SK-N-SH treated with all-trans-retinoic acid at 6 μM for 48 hours (cell line): Measurements from ENCODE around the gene MAP7D2.

Source experiments
- ARNTL ChIP-seq: fragments of 450-650 bp; formaldehyde crosslinking; IDR thresholded peaks from 2 replicates; pipeline ENCODE4 v1.5.0; 2020; ENCODE audit warnings: low read depth, mild to moderate bottlenecking, moderate library complexity, borderline replicate concordance
- OSR1 ChIP-seq: fragments of 250-450 bp; sonication (Bioruptor Pico); IDR thresholded peaks from 2 replicates; pipeline ENCODE4 v1.8.0; 2022; ENCODE audit warnings: moderate library complexity, mild to moderate bottlenecking, inconsistent platforms
- RARB ChIP-seq: fragments of 250-450 bp; sonication (Bioruptor Pico); IDR thresholded peaks from 2 replicates; pipeline ENCODE4 v1.8.0; 2021; ENCODE audit warnings: mild to moderate bottlenecking, moderate library complexity
- TCF4 ChIP-seq: fragments of 250-450 bp; sonication (Bioruptor Pico); IDR thresholded peaks from 2 replicates; pipeline ENCODE4 v1.8.0; 2021; ENCODE audit warnings: mild to moderate bottlenecking, moderate library complexity, borderline replicate concordance
- ZC3H10 ChIP-seq: fragments of 250-450 bp; sonication (Bioruptor Pico); IDR thresholded peaks from 2 replicates; pipeline ENCODE4 v1.5.1; 2021; ENCODE audit warnings: mild to moderate bottlenecking, moderate library complexity
- ZFP3 ChIP-seq: fragments of 250-450 bp; sonication (Bioruptor Pico); IDR thresholded peaks from 2 replicates; pipeline ENCODE4 v1.5.0; 2020; ENCODE audit warnings: mild to moderate bottlenecking, moderate library complexity
- ZFP30 ChIP-seq: fragments of 450-650 bp; formaldehyde crosslinking; IDR thresholded peaks from 2 replicates; pipeline ENCODE4 v1.5.0; 2022; ENCODE audit warnings: mild to moderate bottlenecking, moderate library complexity
- TF ChIP-seq, protein P1 (sequence below): fragments of 250-450 bp; sonication (Bioruptor Pico); IDR thresholded peaks from 2 replicates; pipeline ENCODE4 v1.8.0; 2020; ENCODE audit warnings: mild to moderate bottlenecking, moderate library complexity, borderline replicate concordance
- TF ChIP-seq, protein P2 (sequence below): fragments of 250-450 bp; sonication (Bioruptor Pico); IDR thresholded peaks from 2 replicates; pipeline ENCODE4 v1.5.0; 2020; ENCODE audit warnings: mild to moderate bottlenecking, moderate library complexity

DNA sequence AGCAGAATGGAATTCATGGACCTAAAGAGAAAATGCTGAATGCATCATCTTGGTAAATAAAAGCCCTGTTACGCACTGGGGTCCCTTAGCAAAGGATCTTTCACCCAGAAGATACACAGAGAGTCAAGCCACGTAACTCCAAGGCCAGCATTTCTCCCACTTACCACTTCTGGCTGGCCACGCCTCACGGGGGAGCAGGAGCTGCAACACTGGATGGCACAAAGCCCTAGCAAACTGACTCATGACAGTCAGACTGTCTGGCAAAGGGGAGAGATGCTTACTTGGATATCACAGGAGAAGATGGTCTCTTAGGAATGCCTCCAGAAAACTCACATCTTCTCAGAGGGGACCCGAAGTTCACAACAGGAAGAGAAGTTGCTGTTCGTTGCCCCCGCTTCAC, 74.5 kb downstream of the MAP7D2 start:
- TF ChIP-seq ZC3H10 (CRISPR knock-in tag), result no peak
- TF ChIP-seq, protein P1, sequence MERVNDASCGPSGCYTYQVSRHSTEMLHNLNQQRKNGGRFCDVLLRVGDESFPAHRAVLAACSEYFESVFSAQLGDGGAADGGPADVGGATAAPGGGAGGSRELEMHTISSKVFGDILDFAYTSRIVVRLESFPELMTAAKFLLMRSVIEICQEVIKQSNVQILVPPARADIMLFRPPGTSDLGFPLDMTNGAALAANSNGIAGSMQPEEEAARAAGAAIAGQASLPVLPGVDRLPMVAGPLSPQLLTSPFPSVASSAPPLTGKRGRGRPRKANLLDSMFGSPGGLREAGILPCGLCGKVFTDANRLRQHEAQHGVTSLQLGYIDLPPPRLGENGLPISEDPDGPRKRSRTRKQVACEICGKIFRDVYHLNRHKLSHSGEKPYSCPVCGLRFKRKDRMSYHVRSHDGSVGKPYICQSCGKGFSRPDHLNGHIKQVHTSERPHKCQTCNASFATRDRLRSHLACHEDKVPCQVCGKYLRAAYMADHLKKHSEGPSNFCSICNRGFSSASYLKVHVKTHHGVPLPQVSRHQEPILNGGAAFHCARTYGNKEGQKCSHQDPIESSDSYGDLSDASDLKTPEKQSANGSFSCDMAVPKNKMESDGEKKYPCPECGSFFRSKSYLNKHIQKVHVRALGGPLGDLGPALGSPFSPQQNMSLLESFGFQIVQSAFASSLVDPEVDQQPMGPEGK (CRISPR knock-in tag), result no peak
- no peak for TF ChIP-seq ARNTL (CRISPR knock-in tag)
- no peak for TF ChIP-seq ZFP30 (CRISPR knock-in tag)
- TF ChIP-seq ZFP3 (CRISPR knock-in tag), result no peak
- TF ChIP-seq OSR1 (CRISPR knock-in tag), result no peak
- TF ChIP-seq RARB (CRISPR knock-in tag), result no peak
- TF ChIP-seq TCF4 (CRISPR knock-in tag), result no peak
- TF ChIP-seq, protein P2, sequence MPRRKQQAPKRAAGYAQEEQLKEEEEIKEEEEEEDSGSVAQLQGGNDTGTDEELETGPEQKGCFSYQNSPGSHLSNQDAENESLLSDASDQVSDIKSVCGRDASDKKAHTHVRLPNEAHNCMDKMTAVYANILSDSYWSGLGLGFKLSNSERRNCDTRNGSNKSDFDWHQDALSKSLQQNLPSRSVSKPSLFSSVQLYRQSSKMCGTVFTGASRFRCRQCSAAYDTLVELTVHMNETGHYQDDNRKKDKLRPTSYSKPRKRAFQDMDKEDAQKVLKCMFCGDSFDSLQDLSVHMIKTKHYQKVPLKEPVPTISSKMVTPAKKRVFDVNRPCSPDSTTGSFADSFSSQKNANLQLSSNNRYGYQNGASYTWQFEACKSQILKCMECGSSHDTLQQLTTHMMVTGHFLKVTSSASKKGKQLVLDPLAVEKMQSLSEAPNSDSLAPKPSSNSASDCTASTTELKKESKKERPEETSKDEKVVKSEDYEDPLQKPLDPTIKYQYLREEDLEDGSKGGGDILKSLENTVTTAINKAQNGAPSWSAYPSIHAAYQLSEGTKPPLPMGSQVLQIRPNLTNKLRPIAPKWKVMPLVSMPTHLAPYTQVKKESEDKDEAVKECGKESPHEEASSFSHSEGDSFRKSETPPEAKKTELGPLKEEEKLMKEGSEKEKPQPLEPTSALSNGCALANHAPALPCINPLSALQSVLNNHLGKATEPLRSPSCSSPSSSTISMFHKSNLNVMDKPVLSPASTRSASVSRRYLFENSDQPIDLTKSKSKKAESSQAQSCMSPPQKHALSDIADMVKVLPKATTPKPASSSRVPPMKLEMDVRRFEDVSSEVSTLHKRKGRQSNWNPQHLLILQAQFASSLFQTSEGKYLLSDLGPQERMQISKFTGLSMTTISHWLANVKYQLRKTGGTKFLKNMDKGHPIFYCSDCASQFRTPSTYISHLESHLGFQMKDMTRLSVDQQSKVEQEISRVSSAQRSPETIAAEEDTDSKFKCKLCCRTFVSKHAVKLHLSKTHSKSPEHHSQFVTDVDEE (CRISPR knock-in tag), result no peak
